Right ventricle myocardium superior (tissue), 1 donor: ENCODE results near the gene GSC. TPM values are rescaled to one million over a fixed set of nuclear protein-coding genes. Genes with fewer than 3 reads are reported as not detected.
"Not testable (repeated sequence)": the region's sequence is repeated elsewhere in the genome, so short reads cannot be mapped to it uniquely, and the experiment has no call there.

Experiments used
- ATAC-seq: fragments of 200-7000 bp; cut with Tn5 transposase; one replicate; pipeline ENCODE4 v1.9.1; 2020; ENCODE audit warnings: mild to moderate bottlenecking; ENCODE audit not compliant: poor library complexity
- DNase-seq: peaks from one replicate; pipeline ENCODE4 v3.0.0-alpha.2; 2020
- intact Hi-C: fragments of 100-400 bp; cut with DNase I; formaldehyde crosslinking; loops from one replicate; pipeline ENCODE4 v1.11.2; 2022
- total RNA-seq: library from RNA; stranded (reverse); fragmentation: NEBNext Ultra II Directional; extraction: Animal tissue kit (Norgen Biotek cat#: 25700); gene quantifications from one replicate; pipeline ENCODE4 v1.2.1, GENCODE V29; 2021
- donor health status: DM: no; HTN: yes; CAD: no; lungs with severe emphysema.

The GSC gene
- total RNA-seq, 1 donor from 2014 or later = 0.24 TPM

DNA sequence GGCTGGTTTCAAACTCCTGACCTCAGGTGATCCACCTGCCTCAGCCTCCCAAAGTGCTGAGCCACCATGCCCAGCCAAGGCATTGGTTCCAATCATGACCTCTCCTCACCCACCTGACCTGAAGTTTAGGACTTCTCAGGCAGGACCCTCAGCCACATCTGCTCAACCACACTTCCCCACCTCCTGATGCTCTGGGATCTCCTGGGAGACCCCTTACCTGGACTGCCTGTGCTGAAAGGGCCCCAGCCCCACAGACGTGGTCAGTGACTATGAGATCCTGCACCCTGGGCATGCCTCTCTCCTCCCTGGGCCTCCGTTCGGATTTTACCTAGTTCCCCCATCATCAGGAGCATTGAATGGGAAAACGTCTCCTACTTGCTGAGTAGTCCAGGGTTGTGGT lies 18.0 kb downstream of the GSC start:
- ATAC-seq (no peak), DNase-seq (no peak)
- intact Hi-C loops = no loop called here

DNA sequence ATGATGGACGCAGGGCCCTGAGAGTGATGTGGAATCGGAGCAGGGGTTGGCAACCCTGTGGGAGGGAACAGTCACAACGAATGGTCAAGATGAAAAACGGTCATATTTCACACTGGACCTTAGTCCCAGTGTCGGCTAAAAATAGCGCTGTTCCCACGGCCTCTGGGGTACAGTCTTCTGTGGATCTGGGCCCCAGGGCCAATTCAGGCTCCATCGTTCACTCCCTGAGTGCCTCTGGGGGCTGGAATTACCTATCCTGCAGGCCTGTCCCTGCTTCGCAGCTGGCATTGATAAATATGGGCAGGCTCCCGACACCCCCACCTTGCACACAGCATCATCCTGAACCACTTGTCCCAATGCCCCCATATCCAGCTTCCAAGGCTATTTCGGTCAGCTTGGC lies 18.6 kb downstream of the GSC start:
- no peak for DNase-seq
- ATAC-seq = no peak
- intact Hi-C loops = no loop called here

DNA sequence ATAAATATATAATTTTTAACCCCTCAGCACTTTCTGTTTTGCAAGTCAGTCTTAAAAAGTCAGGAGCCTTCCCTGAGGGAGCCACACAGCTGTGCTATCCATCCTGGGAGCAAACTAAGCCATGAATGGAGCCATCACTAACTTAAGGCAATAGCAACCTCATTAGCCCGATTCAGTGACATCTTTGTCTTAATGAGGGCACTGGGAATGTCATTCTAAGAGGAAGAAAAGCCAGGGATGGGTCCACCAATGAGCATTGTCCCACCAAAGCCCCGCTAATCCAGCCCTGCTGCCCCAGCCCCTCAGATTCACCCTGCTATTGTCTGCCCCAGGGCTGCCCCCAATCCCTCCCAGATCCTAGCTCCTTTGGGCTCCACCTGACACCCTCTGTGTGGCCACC lies 19.5 kb downstream of the GSC start:
- no peak for DNase-seq
- intact Hi-C loops = no loop called here
- no peak for ATAC-seq

DNA sequence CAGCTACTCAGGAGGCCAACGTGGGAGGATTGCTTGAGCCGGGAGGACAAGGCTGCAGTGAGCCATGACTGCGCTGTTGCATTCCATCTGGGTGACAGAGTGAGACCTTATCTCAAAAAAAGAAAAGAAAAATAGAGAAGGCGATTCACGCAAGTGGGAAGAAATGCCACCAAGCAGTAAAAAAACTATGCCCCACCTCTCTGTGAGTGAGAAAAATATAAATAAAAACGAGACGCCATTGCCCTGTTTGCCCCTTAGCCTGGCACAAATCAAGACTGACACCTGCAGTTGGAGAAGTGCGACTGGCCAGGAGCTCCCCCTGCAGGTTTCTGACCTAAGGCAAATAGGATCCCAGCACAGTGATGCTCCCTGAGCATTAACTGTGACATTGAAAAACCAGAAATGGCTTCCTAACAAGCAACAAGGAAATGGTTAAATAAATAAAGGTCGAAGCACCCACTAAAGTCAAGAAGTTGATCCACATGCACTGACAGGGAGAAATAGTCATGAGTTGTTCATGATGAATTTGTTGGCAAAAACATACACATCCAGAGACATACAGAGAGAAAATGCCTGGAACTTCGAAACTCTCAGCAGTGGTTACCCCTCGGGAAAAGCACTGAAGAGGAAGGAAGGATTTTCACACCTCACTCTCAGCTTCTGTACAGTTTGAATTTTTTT lies 21.1 kb downstream of the GSC start:
- DNase-seq (no peak), ATAC-seq (peak; percentile 60)
- intact Hi-C loops = no loop called here

DNA sequence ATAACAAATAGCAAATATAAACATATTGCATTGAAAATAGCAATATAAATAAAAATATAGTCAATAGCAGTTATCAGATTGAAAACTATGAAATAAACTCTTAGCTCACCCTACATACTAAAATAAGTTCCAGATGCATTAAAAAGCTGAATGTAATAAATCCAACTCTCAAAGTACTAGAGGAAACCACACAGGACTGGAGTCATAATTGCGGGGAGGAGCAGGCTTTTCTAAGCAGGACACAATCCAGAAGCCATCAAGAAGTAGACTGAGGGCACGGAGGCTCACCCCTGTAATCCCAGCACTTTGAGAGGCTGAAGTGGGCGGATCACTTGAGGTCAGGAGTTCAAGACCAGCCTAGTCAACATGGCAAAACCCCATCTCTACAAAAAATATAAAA lies 22.2 kb downstream of the GSC start:
- ATAC-seq = no peak
- intact Hi-C loops = no loop called here
- no peak for DNase-seq

DNA sequence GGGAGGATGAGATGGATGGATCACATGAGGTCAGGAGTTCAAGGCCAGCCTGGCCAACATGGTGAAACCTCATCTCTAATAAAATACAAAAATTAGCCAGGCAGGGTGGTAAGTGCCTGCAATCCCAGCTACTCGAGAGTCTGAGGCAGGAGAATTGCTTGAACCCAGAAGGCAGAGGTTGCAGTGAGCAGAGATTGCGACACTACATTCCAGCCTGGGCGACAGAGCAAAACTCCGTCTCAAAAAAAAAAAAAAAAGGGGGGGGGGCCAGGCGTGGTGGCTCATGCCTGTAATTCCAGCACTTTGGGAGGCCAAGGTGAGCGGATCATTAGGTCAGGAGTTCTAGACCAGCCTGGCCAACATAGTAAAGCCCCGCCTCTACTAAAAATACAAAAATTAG lies 22.8 kb downstream of the GSC start:
- DNase-seq, intact Hi-C loops, ATAC-seq: not testable (repeated sequence)

DNA sequence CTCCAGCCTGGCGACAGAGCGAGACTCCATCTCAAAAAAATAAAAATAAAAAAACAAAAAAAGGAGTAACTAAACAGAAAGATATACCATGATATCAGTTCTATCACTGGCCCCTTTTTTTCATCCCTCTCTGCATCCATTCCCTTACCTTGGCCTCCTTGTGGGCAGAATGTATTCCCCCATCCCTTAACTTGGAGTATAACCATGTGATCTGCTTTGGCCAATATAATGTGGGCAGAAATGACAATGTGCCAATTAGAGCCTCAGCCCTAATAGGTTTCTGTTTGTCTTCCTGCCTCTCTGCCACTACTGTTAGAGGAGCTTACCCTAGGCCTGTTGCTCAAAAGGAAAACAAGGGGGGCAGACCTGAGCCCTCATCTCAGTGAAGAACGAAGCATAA lies 23.8 kb downstream of the GSC start:
- intact Hi-C loops = no loop called here
- ATAC-seq = no peak
- no peak for DNase-seq

DNA sequence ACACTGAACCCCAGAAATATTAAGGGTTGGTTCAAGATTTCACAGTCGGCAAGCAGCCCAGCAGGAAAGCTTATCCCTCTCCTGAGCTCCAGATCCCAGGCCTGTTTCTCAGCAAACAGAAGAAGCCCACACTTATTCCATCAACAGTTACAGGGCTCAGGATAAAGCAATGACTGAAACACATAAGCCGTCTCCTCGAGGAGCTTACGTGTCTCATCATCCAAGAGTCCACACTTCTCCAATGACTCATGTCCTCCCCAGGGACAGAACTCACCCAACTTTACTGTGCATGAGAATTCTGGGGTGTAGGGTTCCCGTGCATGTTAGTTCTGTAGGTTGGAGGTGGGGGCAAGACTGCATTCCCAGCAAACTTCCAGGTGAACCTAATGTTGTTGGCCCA lies 31.2 kb downstream of the GSC start:
- DNase-seq (no peak), ATAC-seq (no peak)
- intact Hi-C loops = no loop called here

DNA sequence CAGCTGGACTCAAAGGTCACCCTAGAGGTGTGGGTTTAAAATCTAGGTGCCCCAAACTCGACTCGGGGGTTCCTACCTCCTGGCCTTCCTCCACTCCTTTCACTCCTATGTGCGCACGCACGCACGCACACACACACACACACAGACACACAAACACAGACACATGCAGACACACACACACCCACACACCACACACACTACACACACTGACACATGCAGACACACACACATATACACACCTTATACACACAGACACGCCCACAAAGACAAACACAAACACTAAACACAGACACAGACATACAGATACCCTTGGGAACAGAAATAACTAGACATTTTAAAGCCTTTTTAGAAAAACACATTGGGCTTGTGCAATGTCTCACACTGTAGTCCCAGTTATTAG lies 31.8 kb downstream of the GSC start:
- no peak for DNase-seq
- no peak for ATAC-seq
- intact Hi-C loops = no loop called here

DNA sequence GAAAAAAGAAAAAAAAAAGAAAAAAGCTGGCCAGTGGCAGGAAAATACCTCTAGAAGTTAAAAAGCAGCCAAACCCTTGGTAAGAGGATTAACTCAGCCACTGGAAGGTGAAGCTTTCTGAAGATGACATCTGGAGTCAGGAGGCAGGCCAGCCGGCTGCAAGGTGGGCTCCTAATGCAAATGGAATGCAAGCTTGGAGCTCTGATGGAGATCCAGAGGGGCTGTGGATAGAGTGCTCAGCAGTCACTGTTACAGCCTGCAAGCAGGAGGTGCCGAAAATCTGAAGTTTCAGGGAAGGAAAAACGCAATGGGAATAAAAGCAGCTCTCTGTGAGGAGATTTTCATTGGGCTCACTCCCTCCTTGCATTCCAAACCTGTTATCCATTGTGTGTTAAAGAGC lies 41.0 kb downstream of the GSC start:
- no peak for ATAC-seq
- intact Hi-C loops = no loop called here
- DNase-seq = no peak

DNA sequence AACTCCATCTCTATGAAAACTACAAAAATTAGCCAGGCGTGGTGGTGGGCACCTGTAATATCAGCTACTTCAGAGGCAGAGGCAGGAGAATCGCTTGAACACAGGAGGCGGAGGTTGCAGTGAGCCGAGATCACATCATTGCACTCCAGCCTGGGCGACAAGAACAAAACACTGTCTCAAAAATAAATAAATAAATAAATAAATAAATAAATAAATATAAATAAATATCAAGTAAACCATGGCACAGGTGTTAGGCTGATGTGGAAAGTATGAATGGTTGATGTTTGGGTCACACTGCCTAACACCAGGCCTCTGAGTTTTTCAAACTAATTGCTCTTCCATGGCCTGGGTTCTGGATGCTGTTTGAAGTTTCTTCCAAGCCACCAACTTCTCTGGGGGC lies 41.5 kb downstream of the GSC start:
- ATAC-seq, DNase-seq, intact Hi-C loops: not testable (repeated sequence)

DNA sequence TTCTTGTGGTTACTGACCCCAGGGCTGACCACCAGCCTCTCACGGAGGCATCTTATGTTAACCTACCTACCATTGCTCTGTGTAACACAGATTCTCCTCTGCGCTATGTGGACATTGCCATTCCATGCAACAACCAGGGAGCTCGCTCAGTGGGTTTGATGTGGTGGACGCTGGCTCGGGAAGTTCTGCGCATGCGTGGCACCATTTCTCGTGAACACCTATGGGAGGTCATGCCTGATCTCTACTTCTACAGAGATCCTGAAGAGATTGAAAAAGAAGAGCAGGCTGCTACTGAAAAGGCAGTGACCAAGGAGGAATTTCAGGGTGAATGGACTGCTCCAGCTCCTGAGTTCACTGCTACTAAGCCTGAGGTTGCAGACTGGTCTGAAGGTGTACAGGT lies 43.3 kb downstream of the GSC start:
- intact Hi-C loops, ATAC-seq: not testable (repeated sequence)

DNA sequence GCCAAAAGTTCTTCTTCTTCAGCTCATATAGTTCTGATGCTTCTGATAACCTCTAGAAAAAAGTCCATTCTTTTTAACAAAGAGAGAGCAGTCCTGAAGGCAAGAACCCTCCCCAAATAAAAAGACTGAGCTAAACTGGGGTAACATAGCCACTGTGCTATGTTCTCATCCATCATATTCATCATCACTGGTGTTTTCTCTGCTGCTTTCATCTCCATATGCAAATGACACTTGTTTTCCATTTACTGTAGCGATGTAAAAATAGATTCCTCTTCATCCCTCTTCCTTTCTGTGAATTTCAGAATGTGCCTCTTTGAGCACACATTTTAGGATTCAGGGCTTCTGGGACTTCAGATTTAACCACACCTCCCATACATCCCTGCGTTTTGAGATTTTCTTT lies 44.9 kb downstream of the GSC start:
- intact Hi-C loops = no loop called here
- no peak for ATAC-seq
- DNase-seq = no peak

More for the DNA sequence above, 43.3 kb downstream of the GSC start:
- DNase-seq = not testable (repeated sequence)

DNA sequence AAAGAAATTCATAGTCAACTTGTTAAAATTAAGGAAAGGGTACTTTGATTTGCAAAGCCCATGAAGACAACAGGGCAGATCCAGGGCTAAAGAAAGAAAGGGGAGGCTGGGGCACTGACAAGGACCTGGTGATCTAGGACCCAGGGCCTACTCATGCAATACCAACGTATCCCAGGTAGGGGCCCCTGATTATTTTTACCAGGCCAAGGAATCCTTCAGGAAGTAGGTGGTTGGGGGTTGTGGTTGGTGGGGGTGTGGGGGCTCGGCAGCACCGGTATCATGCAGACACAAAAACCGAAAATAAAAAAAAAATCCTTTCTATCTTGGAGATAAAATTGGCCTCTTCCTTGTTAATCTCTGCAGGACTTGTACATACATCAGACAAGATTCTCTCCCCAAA lies 47.5 kb downstream of the GSC start:
- intact Hi-C loops = no loop called here
- no peak for ATAC-seq

More for the DNA sequence above, 47.5 kb downstream of the GSC start:
- no peak for DNase-seq

Other genes with a start within 250 kb of the GSC start
- gene SERPINA4, start 208.7 kb downstream of the GSC start, total RNA-seq = not detected
- gene SERPINA5, start 188.7 kb downstream of the GSC start, total RNA-seq = 2.7 TPM
- 55.2 TPM for gene SERPINA3, start 157.7 kb downstream of the GSC start, total RNA-seq